ENCODE results near the gene LRRC36. TPM values are rescaled to one million over a fixed set of nuclear protein-coding genes. Genes with fewer than 3 reads are reported as not detected.

Gene LRRC36
- total and polyA plus RNA-seq, 8 donors: 1.3 to 16.4 (median 2.4) TPM

DNA sequence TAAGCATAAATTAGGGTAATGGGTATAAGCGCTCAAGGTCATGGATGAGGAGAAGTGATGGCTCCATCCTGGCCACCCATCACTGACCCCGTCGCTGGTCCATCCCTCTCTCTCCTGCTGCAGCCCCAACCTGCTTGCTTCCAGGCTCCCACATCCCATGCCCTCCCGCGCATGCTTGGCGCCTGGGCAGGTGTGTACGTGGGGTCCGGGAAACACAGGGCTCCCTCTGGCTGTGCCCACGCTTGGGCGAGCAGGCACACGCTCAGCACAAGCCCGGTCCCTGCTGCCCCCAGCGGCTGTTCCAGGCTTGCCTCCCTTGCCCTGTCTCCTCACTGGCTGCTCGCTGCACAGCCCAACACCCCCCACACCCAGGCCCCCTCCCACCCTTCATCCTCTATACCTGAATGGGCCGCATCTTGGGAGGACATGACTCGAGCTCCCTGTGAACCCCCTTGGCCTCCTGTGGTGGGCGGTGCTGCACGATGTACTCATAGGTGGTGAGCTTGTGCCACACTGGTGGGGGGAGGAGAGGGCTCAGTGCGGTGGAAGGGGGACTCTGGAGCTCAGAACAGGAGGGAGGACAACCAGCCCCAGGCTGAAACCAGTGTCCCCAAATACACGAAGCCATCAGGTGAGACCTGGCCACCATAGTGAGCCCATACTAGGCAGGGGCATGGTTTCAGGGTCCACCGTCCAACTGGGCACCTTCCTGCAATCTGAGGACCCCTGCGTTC, 71.4 kb downstream of the LRRC36 start:
- Histone ChIP-seq H3K4me1 (peaks cover 15 to 33% (median 17%) of the 10 kb centered on the region in 3 donors), H3K9me3 (no peaks in the 10 kb centered on the region), H3K27ac (no peak overlapping the region), H3K27me3 (no peaks in the 10 kb centered on the region), H3K36me3 (no peaks in the 10 kb centered on the region), H3K4me3 (no peak overlapping the region)
- 83 to 84% methylated on average over 22 of the region's 22 CpGs for WGBS, 2 donors
- ATAC-seq (no peak), DNase-seq (peak in 2 of 6 donors; percentile 22 to 71), FAIRE-seq (no peak)
- intact Hi-C loops (cut with DNase I): no loop called here
- TF ChIP-seq, protein P1, sequence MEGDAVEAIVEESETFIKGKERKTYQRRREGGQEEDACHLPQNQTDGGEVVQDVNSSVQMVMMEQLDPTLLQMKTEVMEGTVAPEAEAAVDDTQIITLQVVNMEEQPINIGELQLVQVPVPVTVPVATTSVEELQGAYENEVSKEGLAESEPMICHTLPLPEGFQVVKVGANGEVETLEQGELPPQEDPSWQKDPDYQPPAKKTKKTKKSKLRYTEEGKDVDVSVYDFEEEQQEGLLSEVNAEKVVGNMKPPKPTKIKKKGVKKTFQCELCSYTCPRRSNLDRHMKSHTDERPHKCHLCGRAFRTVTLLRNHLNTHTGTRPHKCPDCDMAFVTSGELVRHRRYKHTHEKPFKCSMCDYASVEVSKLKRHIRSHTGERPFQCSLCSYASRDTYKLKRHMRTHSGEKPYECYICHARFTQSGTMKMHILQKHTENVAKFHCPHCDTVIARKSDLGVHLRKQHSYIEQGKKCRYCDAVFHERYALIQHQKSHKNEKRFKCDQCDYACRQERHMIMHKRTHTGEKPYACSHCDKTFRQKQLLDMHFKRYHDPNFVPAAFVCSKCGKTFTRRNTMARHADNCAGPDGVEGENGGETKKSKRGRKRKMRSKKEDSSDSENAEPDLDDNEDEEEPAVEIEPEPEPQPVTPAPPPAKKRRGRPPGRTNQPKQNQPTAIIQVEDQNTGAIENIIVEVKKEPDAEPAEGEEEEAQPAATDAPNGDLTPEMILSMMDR (IDR thresholded peaks at IDR 0.05): no peak

DNA sequence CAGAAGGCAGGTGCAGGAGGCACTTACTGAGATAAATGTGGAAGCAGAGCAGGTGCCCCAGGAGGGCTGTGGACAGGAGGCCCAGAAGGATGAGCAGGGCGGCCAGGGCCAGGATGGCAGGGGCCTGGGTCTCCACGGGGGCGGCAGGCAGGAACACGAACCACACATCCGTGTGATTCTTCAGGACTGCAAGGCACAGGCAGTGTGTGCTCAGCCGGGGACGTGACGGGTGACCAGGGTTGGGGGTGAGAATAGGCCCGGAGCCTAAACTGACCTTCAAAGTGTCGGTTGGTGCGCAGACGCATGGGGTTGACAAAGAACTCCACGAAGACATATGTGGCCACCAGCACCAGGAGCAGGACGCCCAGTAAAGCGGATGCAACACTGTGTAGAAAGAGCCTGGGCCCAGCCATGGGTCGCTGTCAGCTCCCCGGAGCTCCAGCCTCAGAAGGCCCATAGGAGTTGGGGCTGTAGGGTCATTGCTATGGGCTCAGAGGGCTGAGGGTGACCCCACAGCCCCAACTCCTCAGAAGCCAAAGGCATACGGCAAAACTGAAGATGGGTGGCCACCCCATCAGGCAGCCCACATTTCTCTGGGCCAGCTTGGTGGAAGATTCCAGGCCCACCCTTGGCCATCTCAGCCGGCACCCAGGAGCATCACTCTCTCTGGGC, 72.1 kb downstream of the LRRC36 start:
- Histone ChIP-seq H3K9me3 (no peaks in the 10 kb centered on the region), H3K4me3 (no peak overlapping the region), H3K4me1 (peaks cover 15 to 33% (median 20%) of the 10 kb centered on the region in 3 donors), H3K36me3 (no peaks in the 10 kb centered on the region), H3K27ac (no peak overlapping the region), H3K27me3 (no peaks in the 10 kb centered on the region)
- TF ChIP-seq, protein P1 (IDR thresholded peaks at IDR 0.05): no peak
- intact Hi-C loops (cut with DNase I): no loop called here
- FAIRE-seq: no peak
- peak in 1 of 6 donors; percentile 60 for DNase-seq
- ATAC-seq: no peak
- WGBS, 2 donors: 84 to 91% methylated on average over 19 of the region's 19 CpGs

DNA sequence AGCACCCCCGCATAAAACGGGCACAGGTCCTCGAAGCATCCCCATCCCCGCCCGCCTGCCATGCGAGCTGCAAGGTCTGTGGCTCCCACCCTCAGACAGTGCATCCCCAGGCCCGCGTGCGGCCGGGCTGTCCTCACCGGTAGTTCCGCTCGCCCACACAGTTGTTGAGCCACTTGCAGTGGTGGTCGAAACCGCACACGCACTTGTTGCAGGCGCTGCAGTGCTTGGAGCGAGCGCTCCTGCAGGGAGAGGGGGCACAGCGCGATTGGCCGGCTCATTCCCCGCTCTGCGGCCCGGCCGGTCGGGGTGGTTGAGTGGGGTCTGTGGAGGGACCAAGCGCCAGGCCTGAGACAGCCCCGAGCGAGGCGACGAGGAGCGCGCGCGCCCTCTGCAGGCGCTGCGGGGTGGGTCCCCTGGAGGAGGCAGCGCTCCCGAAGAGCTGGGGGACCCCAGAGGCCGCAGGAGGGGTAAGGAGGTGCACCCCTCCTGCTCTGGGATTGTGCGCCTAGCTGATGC, 72.7 kb downstream of the LRRC36 start:
- FAIRE-seq (no peak), ATAC-seq (peak in 3 of 4 donors; percentile 25 to 40 (median 35)), DNase-seq (peak in 4 of 6 donors; percentile 34 to 86 (median 64))
- TF ChIP-seq, protein P1 (IDR thresholded peaks at IDR 0.05): peak; percentile 22 to 77 (median 67)
- 30 to 34% methylated on average over 42 of the region's 42 CpGs for WGBS, 2 donors
- Histone ChIP-seq H3K27ac (no peak overlapping the region), H3K4me3 (no peak overlapping the region), H3K36me3 (no peaks in the 10 kb centered on the region), H3K9me3 (no peaks in the 10 kb centered on the region), H3K4me1 (peaks cover 21 to 33% (median 26%) of the 10 kb centered on the region in 3 donors), H3K27me3 (no peaks in the 10 kb centered on the region)
- intact Hi-C loops (cut with DNase I): no loop called here

DNA sequence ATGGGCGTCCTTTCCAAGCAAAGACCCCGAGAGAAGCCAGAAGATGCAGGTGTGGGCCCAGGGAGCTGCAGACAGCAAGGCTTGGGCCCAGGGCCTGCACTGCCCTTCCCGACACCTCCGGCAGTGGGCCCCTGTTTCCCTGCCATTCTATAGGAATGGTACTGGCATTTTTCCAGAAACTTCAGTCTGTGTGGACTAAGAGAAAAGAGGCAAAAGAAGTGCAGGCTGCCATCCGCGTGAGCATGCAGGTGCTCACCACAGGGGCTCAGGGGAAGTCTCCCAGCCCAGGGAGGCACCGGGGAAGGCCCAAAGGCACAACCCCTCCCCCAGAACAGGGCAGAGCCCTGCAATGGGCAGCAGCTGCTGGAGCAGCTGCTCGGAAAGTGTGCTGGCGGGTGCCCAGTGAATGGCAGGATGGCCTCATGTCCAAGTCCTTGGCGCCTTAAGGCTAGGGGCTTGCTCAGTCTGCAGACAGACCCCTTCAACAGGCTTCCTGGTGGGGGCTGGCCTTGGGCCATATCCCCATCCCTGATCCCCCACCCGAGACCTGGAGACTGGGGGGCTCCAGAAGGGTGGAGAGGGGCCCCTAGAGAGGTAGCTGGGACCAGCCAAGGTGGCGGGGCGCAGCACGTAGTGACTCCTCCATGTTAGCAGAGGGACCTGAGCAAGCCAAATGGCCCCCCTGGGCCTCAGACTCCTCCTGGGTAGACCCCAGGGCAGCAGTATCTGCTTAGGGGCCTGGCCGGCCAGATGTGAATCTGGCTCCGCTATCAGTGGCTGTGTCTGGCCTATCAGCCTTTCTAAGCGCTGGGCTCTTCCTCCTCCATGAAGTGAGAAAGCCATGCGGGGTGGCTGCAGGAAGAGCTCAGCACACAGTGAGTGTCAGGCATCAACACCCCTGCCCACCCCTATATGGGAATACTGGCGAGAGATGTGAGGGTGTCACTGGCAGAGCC, 73.4 kb downstream of the LRRC36 start:
- Histone ChIP-seq H3K27ac (no peak overlapping the region), H3K9me3 (no peaks in the 10 kb centered on the region), H3K36me3 (no peaks in the 10 kb centered on the region), H3K4me1 (peaks cover 24 to 34% (median 31%) of the 10 kb centered on the region in 3 donors), H3K27me3 (no peaks in the 10 kb centered on the region), H3K4me3 (no peak overlapping the region)
- WGBS, 2 donors: 70 to 73% methylated on average over 19 of the region's 19 CpGs
- ATAC-seq (no peak), DNase-seq (peak in 3 of 6 donors; percentile 21 to 66 (median 27)), FAIRE-seq (no peak)
- intact Hi-C loops (cut with DNase I): loop anchor here in 1 of 3 donors (5.0 kb wide), 1 partner anchor 38 kb away; no protein-coding TSS in a partner anchor
- TF ChIP-seq, protein P1 (IDR thresholded peaks at IDR 0.05): peak in 1 of 4 donors; percentile 5

Data from pancreas (tissue), 10 donors.